Keratinocyte (primary cell): ENCODE data around the gene NCL. TPM values are rescaled to one million over a fixed set of nuclear protein-coding genes. Genes with fewer than 3 reads are reported as not detected.

Experiments used
- DNase-seq: peaks from one replicate; pipeline ENCODE4 v3.0.0-alpha.2; 2011; ENCODE audit warnings: low read depth, missing footprints, low spot score
- FAIRE-seq: peaks from 2 replicates; lab custom pipeline; 2011; peaks lifted over from hg19 to GRCh38; lab: Jason Lieb, UNC
- H2AFZ ChIP-seq: 2 replicates; pipeline ENCODE4 v1.6.0; 2012; ENCODE audit warnings: low read length, control low read depth, inconsistent platforms; ENCODE audit not compliant: control insufficient read depth
- H3K27ac ChIP-seq: 2 replicates; pipeline ENCODE4 v1.5.1; 2011; ENCODE audit warnings: low read length; ENCODE audit not compliant: control insufficient read depth, insufficient read depth
- H3K27me3 ChIP-seq: 3 replicates; pipeline ENCODE4 v1.6.0; 2011; ENCODE audit warnings: low read length; ENCODE audit not compliant: control insufficient read depth, insufficient read depth; ENCODE audit errors: extremely low read depth
- H3K36me3 ChIP-seq, 2 experiments: 2 replicates in 1 of 2; 3 replicates in 1 of 2; pipeline ENCODE4 v1.5.1; 2011; ENCODE audit warnings: low read length in 2 of 2, mild to moderate bottlenecking in 1 of 2; ENCODE audit not compliant: control insufficient read depth in 2 of 2, insufficient read depth in 2 of 2; ENCODE audit errors: extremely low read depth in 1 of 2
- H3K4me1 ChIP-seq: 3 replicates; pipeline ENCODE4 v1.5.1; 2011; ENCODE audit warnings: low read length; ENCODE audit not compliant: control insufficient read depth, insufficient read depth; ENCODE audit errors: extremely low read depth
- H3K4me2 ChIP-seq: 3 replicates; pipeline ENCODE4 v1.6.0; 2011; ENCODE audit warnings: low read depth, low read length; ENCODE audit not compliant: control insufficient read depth, insufficient read depth; ENCODE audit errors: extremely low read depth
- H3K4me3 ChIP-seq, 3 experiments: fragments of 200-600 bp in 1 of 3; sonication (generic) in 1 of 3; 2 replicates in 2 of 3; 3 replicates in 1 of 3; pipeline ENCODE4 v1.5.1; 2011 to 2016; ENCODE audit warnings: low read length in 3 of 3, mild to moderate bottlenecking in 3 of 3, control low read depth in 2 of 3, inconsistent platforms in 1 of 3, low read depth in 1 of 3, mixed read lengths in 1 of 3, mixed run types in 1 of 3, moderate library complexity in 1 of 3; ENCODE audit not compliant: control insufficient read depth in 2 of 3, insufficient read depth in 2 of 3; ENCODE audit errors: extremely low read depth in 1 of 3
- H3K79me2 ChIP-seq: 2 replicates; pipeline ENCODE4 v1.6.0; 2012; ENCODE audit warnings: low read length; ENCODE audit not compliant: control insufficient read depth, insufficient read depth
- H3K9ac ChIP-seq: 3 replicates; pipeline ENCODE4 v1.6.0; 2011; ENCODE audit warnings: low read length; ENCODE audit not compliant: control insufficient read depth, insufficient read depth; ENCODE audit errors: extremely low read depth
- H3K9me1 ChIP-seq: 3 replicates; pipeline ENCODE4 v1.6.0; 2011; ENCODE audit warnings: low read length; ENCODE audit not compliant: control insufficient read depth, insufficient read depth; ENCODE audit errors: extremely low read depth
- H3K9me3 ChIP-seq: 2 replicates; pipeline ENCODE4 v1.5.1; 2012; ENCODE audit warnings: low read depth, low read length; ENCODE audit not compliant: control insufficient read depth
- H4K20me1 ChIP-seq: 3 replicates; pipeline ENCODE4 v1.6.0; 2011; ENCODE audit warnings: low read length; ENCODE audit not compliant: control insufficient read depth, insufficient read depth; ENCODE audit errors: extremely low read depth
- CTCF ChIP-seq, 3 experiments: IDR thresholded peaks in 1 of 3; conservative IDR thresholded peaks in 1 of 3; optimal IDR thresholded peaks in 1 of 3; 2 replicates in 2 of 3; 3 replicates in 1 of 3; pipeline versions ENCODE3 to v1.5.1; 2011; ENCODE audit warnings: low read length in 3 of 3, mild to moderate bottlenecking in 3 of 3, moderate library complexity in 2 of 3, control low read depth in 1 of 3, inconsistent platforms in 1 of 3; ENCODE audit not compliant: insufficient read depth in 2 of 3; ENCODE audit errors: extremely low read depth in 1 of 3
- EZH2 ChIP-seq: IDR thresholded peaks from one replicate; pipeline ENCODE4 v1.6.1; 2012; ENCODE audit warnings: inconsistent platforms, mild to moderate bottlenecking, low read length, moderate library complexity
- dilution Hi-C: fragments of 300-500 bp; cut with MboI; formaldehyde crosslinking; loops from one replicate; pipeline ENCODE4 v1.7.0; 2020; ENCODE audit warnings: low sequenced_read_pairs; ENCODE audit not compliant: extremely low pct_ligation_motif_present
- polyA plus RNA-seq, 5 experiments: library from polyadenylated mRNA; depleted of rRNA in 3 of 5; stranded (reverse) in 3 of 5; stranded (forward) in 1 of 5; unstranded in 1 of 5; fragments of >200 nt; gene quantifications; 1 replicate in 1 of 5; 2 replicates in 3 of 5; 3 replicates in 1 of 5; pipeline versions ENCODE4 v1.2.1 to v1.2.3, GENCODE V29; 2011 to 2012; ENCODE audit warnings: missing spikeins in 2 of 5, low read depth in 1 of 5, low replicate concordance in 1 of 5

Gene NCL
- polyA plus RNA-seq, 1 donor (not counting 4 experiments of a cell fraction or from before 2014, with no cell fraction given), result 247 TPM

- Histone ChIP-seq H3K27me3 (no peaks in the 10 kb centered on the region), H3K9ac (no peak overlapping the region), H3K9me3 (no peaks in the 10 kb centered on the region), H3K27ac (no peak overlapping the region), H3K4me1 (peaks cover 3% of the 10 kb centered on the region), H2AFZ (no peak overlapping the region), H3K4me3 (no peak overlapping the region), H4K20me1 (no peaks in the 10 kb centered on the region), H3K4me2 (no peak overlapping the region), H3K36me3 (no peaks in the 10 kb centered on the region), H3K9me1 (no peaks in the 10 kb centered on the region), H3K79me2 (no peaks in the 10 kb centered on the region)
- dilution Hi-C loops, result no loop called here
- FAIRE-seq (no peak), DNase-seq (no peak)
- no peak for TF ChIP-seq EZH2
- TF ChIP-seq CTCF (optimal IDR thresholded peaks at IDR 0.05 in 1 of 3, IDR thresholded peaks at IDR 0.05 in 1 of 3, conservative IDR thresholded peaks at IDR 0.05 in 1 of 3; ENCODE audit: extremely low read depth in 1 of 3, insufficient read depth in 2 of 3, low read length in 3 of 3), result no peak
Measured at GRCh38 chr2:231423176-231423575, 41.1 kb downstream of the NCL start.

GRCh38 chr2:231422056-231422455, 42.2 kb downstream of the NCL start:
- no peak for TF ChIP-seq CTCF (optimal IDR thresholded peaks at IDR 0.05 in 1 of 3, IDR thresholded peaks at IDR 0.05 in 1 of 3, conservative IDR thresholded peaks at IDR 0.05 in 1 of 3; ENCODE audit: extremely low read depth in 1 of 3, insufficient read depth in 2 of 3, low read length in 3 of 3)
- TF ChIP-seq EZH2, result no peak
- Histone ChIP-seq H3K27ac (no peak overlapping the region), H4K20me1 (no peaks in the 10 kb centered on the region), H3K27me3 (no peaks in the 10 kb centered on the region), H2AFZ (no peak overlapping the region), H3K4me3 (no peak overlapping the region), H3K79me2 (no peaks in the 10 kb centered on the region), H3K4me1 (peaks cover 3% of the 10 kb centered on the region), H3K9me3 (no peaks in the 10 kb centered on the region), H3K4me2 (no peak overlapping the region), H3K36me3 (no peaks in the 10 kb centered on the region), H3K9me1 (no peaks in the 10 kb centered on the region), H3K9ac (no peak overlapping the region)
- dilution Hi-C loops, result no loop called here
- DNase-seq (no peak), FAIRE-seq (no peak)
